DMS 273 treated with DMSO at 0.1 percent for 48 hours (cell line): ENCODE measurements around the gene TRIM46.
A peak's percentile ranks its signal among the peaks of the same experiment; 100 is the strongest.
"Not testable (repeated sequence)": the region's sequence is repeated elsewhere in the genome, so short reads cannot be mapped to it uniquely, and the experiment has no call there.

Experiments used
- DNase-seq: peaks from one replicate; lab custom pipeline; 2025; lab: John Stamatoyannopoulos, UW

TRIM46 gene

DNA sequence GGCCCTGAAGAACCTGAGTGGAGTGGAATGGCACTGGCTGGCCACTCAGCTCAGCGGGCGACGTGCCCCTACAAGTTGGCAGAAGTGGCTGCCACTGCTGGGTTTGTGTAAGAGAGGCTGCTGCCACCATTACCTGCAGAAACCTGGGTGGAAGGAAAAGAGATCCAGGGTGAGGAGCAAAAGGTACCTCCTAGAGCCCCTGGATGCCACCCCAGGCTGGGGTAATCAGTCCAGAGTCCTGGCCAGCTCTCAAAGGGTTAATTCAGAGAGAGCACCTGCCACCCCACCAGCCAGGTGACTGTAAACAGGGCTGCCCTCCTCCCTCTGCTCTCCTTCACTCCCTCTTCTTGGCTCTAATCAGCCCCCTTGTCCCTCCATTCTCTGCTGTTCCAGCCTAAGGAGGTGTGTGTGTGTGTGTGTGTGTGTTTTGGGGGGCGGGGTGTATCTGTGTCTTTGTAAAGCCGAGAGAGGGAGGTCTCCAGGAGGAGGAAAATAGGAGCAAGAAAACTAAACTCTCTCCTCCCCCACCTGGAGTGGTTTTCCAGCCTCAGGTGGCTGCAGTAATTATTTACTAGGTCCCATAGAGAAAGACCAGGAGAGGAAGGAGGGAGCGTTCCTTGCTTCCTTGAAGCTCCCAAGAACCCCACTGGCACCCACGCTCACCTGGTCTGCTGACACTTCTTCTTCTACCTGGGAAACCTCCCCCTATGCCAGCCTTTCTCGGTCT is 12.6 kb downstream of the TRIM46 start:
- DNase-seq = no peak

DNA sequence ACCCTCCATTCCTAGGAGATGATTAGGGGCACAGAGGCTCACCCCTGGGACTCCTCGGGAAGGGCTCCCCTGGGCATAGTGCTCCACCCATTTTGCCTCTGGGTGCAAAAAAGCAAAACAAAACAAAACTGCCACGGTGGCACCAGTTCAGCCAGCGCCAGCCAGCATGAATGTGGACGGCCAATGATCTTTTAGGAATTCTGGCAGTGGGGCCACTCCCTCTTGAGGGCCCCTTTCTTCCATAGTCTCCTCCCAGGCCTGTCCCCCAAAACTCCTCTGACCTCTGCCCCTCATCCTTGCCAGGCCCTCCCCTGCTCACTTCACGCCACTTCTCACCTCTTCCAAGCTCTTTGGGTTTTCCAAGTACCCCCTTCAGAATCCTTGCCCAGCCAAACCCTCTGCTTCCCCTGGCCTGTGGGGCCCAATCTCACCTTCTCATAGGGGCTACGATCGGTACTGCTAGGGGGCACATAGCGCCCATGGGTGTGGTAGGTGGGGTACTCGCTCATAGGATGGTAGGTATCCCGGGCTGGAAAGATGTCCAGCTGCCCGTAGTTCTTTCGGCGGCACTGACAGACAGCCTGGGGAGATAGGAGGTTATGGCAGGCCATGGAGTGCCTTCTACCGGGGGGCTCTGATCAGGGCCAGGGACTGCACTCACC is 13.3 kb downstream of the TRIM46 start:
- no peak for DNase-seq

DNA sequence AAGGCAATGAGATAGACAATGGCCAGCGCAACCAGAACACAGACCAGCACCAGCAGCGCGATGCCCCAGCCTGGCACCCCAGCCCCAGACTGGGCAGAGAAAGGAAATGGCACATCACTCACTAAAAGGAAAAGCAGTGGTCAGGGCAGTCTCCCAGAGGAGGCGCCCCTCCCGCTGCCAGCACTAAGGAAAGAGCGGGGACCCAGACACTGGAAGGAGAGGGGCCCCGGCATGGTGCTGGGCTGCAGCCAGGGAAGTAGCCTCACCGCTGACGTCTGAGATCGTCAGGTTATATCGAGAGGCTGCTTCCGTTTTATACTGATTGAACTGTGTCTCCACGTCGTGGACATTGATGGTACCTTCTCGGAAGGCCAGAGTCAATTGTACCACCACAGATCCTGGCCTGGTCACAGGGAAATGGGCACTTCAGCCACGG is 13.8 kb downstream of the TRIM46 start:
- DNase-seq = no peak

DNA sequence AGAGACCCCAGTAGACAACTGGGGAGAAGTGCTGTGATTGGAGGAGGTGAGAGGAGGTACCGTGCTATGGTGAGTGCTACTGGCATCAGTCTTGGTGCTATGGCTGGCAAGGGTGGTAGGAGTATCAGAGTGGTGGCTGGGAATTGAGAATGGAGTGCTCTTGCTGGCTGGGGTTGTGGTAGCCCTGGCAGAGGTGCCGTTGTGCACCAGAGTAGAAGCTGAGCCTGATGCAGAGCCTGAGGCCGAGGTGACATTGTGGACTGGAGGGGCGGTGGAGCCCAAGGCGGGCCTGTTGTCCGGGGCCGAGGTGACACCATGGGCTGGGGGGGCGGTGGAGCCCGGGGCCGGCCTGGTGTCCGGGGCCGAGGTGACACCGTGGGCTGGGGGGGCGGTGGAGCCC is 14.6 kb downstream of the TRIM46 start:
- no peak for DNase-seq

DNA sequence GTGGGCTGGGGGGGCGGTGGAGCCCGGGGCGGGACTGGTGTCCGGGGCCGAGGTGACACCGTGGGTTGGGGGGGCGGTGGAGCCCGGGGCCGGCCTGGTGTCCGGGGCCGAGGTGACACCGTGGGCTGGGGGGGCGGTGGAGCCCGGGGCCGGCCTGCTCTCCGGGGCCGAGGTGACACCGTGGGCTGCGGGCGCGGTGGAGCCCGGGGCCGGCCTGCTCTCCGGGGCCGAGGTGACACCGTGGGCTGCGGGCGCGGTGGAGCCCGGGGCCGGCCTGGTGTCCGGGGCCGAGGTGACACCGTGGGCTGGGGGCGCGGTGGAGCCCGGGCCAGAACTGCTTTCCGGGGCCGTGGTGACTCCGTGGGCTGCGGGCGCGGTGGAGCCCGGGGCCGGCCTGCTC is 16.3 kb downstream of the TRIM46 start:
- DNase-seq = not testable (repeated sequence)

DNA sequence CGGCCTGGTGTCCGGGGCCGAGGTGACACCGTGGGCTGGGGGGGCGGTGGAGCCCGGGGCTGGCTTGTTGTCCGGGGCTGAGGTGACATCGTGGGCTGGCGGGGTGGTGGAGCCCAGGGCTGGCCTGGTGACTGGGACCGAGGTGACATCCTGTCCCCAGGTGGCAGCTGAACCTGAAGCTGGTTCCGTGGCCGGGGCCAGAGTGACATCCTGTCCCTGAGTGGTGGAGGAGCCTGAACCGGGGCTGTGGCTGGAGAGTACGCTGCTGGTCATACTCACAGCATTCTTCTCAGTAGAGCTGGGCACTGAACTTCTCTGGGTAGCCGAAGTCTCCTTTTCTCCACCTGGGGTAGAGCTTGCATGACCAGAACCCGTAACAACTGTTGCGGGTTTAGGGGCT is 18.3 kb downstream of the TRIM46 start:
- no peak for DNase-seq

DNA sequence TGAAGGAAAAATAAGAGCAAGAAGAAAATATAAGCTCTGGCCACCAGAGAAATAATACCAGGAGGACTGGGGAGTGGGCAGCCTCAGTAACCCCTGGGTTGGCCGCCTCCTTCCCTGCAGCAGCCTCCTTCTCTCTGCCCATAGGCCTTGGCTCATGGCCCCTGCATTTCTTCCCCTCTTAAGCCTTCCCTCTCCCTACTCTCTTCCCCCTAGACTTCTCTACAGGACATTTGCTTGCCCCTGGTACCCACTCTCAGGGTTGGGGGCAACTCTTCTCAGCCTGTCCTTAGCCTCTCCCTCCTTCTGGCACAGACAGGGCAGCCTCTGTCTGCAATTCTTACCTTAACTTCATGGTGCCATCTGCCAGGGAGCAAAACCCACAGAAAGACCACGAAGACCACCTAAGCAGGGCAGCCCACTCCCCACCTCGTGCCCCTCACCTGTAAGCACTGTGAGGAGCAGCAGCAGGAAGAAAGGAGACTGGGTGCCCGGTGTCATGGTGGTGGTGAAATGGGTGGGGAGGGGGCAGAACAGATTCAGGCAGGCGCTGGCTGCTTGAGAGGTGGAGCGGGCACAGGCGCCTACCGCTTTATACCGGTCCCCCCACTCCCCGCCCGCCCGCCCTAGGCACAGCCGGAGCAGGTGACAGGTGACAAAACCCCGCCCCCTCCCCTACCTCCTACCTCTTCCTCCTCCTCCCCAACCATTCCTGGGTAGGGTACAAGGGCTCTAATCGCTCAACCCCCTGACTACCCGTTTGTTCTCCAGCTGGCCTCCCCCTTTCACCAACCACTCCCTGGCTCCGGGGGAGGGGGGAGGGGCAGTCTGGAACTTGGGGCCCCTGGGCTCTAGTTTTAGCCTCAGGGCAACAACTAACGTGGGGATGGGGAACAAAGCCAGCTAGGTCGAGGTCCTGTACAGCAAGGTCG is 19.0 kb downstream of the TRIM46 start:
- no peak for DNase-seq

DNA sequence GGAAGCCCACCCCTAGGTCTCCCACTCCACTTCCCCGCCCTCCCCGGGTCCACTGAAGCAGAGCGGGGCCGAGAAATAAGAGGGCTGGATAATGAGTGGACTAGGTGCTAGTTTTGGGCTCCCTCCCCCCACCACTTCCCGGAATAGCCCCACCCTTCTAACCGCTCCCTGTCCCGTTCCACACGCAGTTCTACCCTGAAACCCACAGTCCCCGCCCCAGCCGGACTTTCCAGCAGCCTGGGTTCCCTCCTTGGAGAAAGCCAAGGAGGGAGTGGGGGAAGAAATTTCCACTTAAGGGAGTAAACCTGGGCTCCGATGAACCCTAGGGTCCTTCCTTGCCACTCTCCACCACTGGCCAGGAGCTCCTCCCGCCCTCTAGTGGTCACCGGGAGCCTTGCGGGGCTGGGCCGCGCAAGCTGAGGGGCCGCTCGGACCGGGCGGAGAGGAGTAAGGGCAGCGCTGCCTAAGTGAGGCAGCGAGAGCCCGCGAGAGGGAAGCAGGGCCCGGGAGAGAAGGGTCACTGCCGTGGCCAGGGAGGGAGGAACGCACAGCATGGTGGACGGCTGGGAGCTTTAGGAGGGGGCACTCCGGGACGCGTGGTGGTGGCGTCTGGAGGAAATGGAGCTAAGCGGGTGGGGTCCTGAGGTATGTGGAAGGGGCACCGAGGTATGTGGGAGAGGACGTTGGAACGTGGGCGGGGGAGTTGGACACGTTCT is 19.8 kb downstream of the TRIM46 start:
- peak; percentile 64 for DNase-seq

DNA sequence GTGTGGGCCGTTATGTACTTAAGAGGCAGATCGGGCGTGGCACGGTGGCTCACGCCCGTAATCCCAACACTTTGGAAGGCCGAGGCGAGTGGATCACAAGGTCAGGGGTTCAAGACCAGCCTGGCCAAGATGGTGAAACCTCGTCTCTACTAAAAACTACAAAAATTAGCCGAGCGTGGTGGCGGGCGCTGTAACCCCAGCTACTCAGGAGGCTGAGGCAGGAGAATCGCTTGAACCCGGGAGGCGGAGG is 20.3 kb downstream of the TRIM46 start:
- DNase-seq = not testable (repeated sequence)

DNA sequence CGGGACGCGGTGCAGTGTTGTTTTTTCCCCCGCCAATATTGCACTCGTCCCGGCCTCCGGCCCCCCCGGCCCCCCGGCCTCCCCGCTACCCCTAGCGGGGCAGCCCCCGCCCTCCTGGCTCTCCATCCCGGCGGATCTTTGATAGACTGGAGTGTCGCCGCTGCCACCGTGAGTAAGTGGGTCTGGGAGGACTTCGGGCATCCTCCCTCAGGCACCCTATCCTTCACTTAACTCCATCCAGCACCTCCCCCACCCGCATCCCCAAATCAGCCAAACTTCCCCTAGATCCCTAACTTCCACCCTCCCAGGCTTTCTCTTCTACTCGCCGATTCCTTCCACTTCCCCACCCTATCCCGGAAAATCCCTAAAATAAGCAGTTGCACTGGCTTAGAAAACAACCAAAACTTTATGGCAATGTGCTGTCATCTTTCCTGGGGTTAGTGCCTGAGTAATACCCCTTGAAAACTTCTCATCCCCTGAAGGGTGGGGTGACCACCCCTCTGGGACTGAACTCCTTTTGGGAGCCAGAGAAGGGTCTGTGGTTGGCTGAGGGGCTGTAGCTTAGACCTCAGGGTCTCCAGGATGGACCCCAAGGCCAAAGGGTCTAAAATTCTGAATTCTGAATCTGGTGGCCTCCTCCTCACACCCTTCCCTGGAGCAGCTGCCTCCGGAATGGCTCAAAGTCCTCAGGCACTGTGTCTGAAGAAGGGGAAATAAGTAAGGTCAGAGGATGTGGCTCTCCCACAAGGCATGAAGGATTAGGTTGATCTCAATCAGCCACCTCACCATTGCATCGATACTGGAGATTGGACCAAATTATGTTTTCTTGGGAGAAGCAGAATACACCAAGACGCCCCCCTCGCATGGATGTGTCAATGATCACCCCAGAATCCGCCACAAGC is 21.8 kb downstream of the TRIM46 start:
- DNase-seq = no peak

DNA sequence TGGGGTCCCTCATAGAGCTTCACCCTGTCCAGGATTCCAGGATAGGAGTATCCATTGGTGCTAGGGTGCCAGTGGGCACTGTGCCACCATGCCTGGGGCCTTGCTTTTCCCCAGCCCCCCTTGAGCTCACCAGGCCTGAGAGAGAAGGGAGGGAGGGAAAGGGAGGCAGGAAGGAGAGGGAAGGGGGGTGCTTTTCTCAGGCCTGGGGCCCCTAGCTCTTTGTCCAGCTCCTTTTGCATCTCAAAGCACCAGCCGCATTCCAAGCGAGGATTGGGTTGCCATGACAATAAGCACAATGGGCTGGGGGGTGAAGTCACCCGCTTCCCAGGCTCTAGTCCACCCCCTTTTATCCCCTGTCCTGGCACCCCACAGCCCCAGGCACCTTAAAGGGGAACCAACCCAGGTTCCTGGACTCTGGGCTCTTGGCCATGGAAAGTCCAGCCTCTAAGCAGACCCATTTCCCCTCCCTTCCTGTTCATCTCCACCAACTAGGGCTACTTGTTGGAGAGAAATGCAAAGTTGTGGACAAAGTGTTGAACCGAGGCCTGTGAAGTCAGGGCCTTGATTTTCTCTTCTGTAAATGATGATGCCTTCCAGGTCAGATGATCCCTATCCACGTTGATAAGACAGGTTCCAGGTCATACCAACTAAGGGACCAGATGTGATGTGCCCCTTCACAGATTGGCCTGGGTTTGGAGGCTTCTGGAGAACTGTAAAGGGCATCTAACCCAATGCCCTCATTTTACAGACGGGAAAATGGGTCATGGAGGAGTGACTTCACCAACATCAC is 22.6 kb downstream of the TRIM46 start:
- DNase-seq = no peak

DNA sequence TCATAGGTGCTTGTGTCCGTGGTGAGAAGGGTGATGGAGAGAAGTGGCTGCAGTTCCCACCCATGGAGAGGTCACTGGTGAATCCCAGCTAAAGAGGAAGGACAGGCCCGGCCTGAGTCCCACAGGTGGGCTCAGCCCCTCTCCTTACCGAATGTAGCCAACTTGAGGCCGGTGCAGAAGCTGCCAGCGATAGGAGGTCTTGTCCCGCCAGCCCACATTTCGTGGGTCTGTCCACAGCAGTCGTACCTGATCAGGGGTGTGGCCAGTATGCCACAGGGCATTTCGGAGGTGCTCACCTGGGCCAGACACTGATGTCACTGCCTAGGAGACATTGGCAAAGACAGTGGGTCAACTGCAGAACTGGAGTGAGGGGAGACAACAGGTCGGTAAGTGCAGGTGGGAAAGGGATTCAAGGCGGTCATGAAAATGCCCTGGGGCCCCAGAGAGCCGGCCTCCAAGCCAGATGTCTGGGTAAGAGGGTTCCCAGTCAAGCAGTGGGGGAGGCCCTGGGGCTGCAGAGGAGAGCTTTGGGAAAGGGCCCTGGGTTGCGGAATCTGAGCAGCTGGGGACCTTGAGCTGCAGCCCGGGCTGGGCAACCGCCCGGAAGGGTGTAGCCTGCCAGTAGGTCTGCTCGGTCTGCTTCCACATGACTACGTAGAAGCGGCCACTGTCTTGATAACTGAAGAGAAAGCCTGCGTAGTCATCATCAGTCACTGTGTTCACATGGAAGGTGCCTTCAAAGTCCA is 23.4 kb downstream of the TRIM46 start:
- no peak for DNase-seq

DNA sequence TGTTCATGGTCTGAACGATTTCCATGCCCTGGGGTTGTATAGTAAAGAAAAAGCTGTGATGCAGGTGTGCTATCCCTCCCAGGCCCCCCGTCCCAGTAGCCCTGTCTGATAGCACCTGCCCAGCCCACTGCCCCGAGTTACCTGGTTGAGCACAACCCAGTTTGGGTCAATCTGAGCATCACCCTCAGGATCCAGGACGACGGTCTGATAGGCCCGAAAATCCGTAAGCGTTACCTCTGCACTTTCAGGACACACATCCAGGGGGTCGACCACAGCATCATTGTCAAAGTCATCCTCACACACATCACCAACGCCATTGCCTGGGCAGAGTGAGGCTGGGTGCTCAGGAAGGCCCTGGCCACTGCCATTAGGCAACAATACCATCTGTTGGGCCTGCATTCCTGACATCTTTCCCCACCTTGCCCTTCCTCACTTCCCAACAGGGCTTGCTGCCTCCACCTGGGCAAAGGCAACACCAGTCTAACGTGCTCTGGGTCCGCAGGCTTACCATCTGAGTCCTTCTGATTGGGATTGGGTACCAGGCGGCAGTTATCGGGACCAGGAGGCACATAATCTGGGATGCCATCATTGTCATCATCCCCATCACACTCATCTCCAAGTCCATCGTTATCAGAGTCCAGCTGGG is 24.4 kb downstream of the TRIM46 start:
- DNase-seq = no peak

DNA sequence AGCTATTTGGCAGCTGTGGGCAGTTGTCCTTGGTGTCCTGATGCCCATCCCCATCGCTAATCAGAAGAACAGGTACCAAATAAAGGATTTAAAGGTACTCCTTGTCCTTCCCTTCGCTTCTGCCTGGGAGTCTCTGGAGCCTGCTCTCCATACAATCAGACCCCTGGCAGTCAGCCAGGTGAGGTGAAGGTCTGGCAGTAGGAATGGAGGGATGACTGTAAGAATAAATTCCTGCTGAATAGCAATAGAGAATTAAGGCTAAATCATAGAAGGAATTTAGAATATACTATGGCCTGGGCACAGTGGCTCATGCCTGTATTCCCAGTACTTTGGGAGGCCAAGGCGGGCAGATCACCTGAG is 24.9 kb downstream of the TRIM46 start:
- DNase-seq = no peak

DNA sequence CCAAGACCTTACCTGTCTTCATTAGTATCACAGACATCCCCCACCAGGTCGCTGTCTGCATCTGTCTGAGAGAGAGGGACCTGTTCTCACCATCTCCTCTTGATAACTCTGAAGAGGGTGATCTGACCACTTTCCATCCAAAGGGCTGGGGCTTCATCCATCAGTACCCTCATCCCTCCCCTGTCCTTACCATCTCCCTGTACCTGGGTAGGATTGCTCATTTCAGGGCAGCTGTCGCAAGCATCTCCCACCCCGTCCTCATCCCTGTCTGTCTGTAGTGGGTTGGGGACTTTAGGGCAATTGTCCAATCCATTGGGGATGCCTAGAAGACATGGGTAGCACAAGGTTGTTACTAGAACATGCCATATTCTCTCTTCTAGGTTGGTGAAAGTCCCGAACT is 26.1 kb downstream of the TRIM46 start:
- DNase-seq = no peak

DNA sequence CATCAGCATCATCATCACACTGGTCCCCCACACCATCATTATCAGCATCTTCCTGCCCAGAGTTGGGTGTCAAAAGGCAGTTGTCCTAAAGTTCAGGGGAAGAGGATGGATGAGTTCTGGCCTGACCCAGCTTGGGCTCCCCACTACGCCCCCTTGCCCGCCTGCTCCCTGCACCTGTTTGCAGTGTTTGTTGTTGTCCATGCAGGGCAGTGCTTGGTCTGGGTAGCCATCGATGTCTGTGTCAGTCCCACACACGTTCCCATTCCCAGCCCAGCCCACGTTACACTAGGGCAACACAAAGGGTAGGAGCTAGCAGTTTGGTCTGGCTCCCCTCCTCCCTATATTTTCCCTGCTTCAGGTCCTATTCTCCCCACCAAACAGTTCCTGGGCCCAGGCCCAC is 27.3 kb downstream of the TRIM46 start:
- no peak for DNase-seq

DNA sequence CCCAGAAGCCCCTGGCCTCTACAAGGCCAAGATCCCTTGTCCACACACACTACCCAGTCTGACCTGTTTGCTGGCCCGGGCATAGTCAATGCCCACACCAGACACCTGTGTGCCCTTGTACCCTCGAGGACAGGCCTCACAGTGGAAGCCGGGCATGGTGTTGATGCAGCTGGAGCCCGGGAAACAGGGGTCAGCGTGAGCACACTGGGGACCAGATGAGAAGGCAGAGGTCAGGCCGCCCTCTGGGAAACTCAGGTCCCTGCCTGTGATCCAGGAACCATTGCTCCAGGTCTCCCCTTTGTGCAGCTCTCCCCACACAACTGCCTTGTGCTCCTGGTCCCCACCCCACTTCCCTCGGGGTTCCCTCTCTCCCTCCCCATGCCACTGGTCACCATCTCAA is 28.5 kb downstream of the TRIM46 start:
- no peak for DNase-seq

DNA sequence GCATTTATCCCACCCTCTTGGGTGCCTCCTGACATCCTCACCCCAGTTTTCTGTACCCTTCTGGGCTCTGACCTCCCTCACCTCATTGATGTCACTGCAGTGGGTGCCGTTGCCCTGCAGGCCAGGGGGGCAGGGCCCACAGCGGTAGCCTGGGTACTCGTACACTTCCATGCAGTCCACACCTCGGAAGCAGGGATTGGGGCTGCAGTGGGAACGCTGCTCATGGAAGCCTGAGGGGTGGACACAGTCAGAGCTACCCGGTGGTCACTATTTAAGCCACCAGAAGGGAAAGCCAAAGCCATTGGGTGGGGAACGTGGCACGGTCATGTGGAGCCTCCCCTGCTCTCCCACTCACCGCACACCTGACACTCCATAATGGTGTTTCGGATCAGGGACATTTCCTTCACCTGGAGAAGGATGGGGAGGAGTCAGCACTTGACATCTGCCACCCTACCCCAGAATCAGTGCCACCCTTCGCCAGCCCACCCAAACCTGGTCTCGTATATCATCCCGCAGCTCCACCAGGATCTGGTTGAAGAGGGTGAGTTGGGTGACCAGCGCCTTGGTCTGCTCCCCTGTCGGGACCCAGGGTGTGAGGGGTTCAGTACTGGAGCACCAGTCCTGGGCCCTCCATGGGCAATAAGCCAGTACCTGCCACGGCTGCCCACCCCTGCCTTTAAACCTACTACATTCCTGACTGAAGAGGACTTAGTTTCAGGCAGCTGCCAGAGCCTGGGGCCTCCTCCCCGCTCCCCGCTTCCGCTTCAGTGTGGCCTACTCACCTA is 29.3 kb downstream of the TRIM46 start:
- no peak for DNase-seq

DNA sequence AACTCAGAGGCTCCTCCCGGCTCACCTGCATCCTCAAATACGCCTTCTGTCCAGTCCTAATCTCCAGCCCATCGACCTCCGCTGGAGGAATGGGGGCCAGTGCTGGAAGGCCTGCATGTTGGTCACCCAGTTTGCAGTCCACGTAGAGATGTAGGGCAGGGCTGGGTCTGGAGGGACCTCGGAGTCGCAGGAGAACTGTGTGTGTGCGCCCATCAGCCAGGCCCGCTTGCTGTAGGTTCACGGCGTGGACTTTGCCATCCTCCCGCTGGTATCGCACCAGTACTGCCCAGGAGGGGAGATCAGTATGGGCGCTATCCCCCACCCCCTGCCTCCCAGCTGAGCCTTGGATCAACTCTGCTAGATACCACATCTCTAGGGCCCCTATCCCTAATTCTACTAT is 31.4 kb downstream of the TRIM46 start:
- DNase-seq = no peak
